WERI-Rb-1 (cell line): ENCODE results near the gene FOXS1.
"Not testable (repeated sequence)": the region's sequence is repeated elsewhere in the genome, so short reads cannot be mapped to it uniquely, and the experiment has no call there.

Experiments
- DNase-seq: peaks from one replicate; pipeline ENCODE4 v3.0.0-alpha.2; 2020
- H3K27ac ChIP-seq: fragments of 250-450 bp; sonication (Bioruptor Pico); 2 replicates; pipeline ENCODE4 v1.5.1; 2020; ENCODE audit warnings: mild to moderate bottlenecking, moderate library complexity
- H3K27me3 ChIP-seq: fragments of 250-450 bp; sonication (Bioruptor Pico); 2 replicates; pipeline ENCODE4 v1.5.1; 2021; ENCODE audit warnings: mild to moderate bottlenecking, low read depth, moderate library complexity; ENCODE audit not compliant: insufficient read depth, severe bottlenecking
- H3K36me3 ChIP-seq: fragments of 250-450 bp; sonication (Bioruptor Pico); 2 replicates; pipeline ENCODE4 v1.5.1; 2020; ENCODE audit warnings: mild to moderate bottlenecking, moderate library complexity
- H3K4me3 ChIP-seq: 2 replicates; pipeline ENCODE4 v1.5.1; 2011; ENCODE audit warnings: low read depth, mild to moderate bottlenecking, control low read depth, low read length
- H3K9me3 ChIP-seq: fragments of 250-450 bp; sonication (Bioruptor Pico); 2 replicates; pipeline ENCODE4 v1.5.1; 2021; ENCODE audit warnings: mild to moderate bottlenecking, moderate library complexity; ENCODE audit not compliant: severe bottlenecking
- TF ChIP-seq, protein P1 (sequence below): IDR thresholded peaks from 2 replicates; pipeline ENCODE4 v1.5.1; 2011; ENCODE audit warnings: low read depth, mild to moderate bottlenecking, control low read depth, inconsistent platforms, low read length

FOXS1 gene

DNA sequence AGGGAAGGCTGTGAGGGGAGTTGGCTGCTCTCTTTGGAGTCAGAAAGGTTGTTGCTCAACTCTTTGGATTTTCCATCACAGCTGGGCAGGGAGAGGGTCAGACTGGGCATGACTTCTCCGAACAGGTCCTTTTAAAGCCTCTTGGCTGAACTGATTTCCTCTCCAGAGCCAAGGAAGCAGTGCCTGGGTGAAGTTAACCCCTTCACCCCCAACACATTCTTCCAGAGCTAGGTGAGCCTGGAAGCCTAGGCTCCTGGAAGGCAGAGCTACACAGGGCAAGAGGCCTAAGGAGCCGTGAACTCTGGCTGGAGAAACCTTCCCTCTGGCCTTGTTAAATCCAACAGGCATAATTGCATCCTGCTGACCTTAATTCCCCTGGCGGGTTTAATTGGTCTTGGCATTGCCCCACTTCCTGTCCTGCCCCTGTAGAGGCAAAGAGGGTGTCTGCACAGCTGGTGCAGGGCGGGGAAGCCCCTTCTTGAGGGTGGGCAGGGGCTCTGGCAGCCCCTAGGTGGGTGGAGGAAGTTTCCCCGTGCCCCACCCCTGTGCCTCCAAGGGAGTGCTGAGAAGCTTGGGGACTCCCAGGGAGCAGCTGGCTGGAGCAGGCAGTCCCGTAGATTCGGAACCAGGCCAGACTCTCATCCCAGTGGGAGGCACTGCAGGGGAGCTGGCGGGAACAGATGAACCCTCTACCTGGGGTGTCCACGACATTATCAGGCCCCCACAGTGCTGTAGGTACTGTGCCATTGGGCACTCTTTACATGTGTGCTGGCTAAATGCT lies 29.8 kb downstream of the FOXS1 start:
- H3K27ac ChIP-seq: no peak overlapping the region
- DNase-seq: no peak

DNA sequence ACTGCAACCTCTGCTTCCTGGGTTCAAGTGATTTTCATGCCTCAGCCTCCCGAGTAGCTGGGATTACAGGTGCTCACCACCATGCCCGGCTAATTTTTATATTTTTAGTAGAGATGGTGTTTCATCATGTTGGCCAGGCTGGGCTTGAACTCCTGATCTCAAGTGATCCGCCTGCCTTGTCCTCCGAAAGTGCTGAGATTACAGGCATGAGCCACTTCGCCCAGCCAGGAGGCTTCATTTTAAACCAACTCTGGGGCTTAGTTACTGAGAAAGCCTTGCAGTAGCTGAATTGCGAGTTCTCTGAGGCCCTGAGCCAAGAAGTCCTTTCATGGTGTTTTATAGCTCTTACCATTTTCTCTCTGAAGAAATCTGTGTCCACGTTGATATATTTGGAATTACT lies 31.3 kb downstream of the FOXS1 start:
- H3K36me3 ChIP-seq, H3K27me3 ChIP-seq, H3K27ac ChIP-seq, H3K9me3 ChIP-seq, H3K4me3 ChIP-seq, DNase-seq: not testable (repeated sequence)

More for the DNA sequence above, 29.8 kb downstream of the FOXS1 start:
- Histone ChIP-seq H3K9me3 (no peaks in the 10 kb centered on the region), H3K27me3 (no peaks in the 10 kb centered on the region), H3K4me3 (no peak overlapping the region), H3K36me3 (no peaks in the 10 kb centered on the region; the same call in 1 of the 2 replicates)
- TF ChIP-seq, protein P1, sequence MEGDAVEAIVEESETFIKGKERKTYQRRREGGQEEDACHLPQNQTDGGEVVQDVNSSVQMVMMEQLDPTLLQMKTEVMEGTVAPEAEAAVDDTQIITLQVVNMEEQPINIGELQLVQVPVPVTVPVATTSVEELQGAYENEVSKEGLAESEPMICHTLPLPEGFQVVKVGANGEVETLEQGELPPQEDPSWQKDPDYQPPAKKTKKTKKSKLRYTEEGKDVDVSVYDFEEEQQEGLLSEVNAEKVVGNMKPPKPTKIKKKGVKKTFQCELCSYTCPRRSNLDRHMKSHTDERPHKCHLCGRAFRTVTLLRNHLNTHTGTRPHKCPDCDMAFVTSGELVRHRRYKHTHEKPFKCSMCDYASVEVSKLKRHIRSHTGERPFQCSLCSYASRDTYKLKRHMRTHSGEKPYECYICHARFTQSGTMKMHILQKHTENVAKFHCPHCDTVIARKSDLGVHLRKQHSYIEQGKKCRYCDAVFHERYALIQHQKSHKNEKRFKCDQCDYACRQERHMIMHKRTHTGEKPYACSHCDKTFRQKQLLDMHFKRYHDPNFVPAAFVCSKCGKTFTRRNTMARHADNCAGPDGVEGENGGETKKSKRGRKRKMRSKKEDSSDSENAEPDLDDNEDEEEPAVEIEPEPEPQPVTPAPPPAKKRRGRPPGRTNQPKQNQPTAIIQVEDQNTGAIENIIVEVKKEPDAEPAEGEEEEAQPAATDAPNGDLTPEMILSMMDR: no peak

DNA sequence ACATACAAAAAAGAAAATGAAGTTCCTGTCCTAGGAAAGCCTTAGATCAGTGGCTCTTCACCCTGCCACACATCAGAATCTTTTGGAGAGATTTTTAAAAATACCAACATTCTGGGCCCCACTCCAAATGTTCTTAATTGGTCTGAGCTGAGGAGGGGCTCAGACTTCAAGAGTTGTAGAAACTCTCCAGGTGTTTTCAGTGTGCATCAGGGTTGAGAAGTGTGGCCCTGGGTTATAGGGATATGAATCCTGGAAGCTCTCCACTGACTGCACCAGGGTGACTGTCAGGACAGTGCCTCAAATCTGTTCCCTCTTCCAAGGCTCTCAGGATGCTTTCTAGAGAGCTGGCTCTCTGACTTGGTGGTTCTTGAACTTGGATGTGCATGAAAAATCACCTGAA lies 31.8 kb downstream of the FOXS1 start:
- TF ChIP-seq, protein P1: no peak
- H3K27me3 ChIP-seq: no peaks in the 10 kb centered on the region
- no peak for DNase-seq
- H3K27ac ChIP-seq: no peak overlapping the region
- H3K9me3 ChIP-seq: no peaks in the 10 kb centered on the region
- H3K4me3 ChIP-seq: no peak overlapping the region
- H3K36me3 ChIP-seq: peaks cover 2% of the 10 kb centered on the region; the same call in 1 of the 2 replicates

DNA sequence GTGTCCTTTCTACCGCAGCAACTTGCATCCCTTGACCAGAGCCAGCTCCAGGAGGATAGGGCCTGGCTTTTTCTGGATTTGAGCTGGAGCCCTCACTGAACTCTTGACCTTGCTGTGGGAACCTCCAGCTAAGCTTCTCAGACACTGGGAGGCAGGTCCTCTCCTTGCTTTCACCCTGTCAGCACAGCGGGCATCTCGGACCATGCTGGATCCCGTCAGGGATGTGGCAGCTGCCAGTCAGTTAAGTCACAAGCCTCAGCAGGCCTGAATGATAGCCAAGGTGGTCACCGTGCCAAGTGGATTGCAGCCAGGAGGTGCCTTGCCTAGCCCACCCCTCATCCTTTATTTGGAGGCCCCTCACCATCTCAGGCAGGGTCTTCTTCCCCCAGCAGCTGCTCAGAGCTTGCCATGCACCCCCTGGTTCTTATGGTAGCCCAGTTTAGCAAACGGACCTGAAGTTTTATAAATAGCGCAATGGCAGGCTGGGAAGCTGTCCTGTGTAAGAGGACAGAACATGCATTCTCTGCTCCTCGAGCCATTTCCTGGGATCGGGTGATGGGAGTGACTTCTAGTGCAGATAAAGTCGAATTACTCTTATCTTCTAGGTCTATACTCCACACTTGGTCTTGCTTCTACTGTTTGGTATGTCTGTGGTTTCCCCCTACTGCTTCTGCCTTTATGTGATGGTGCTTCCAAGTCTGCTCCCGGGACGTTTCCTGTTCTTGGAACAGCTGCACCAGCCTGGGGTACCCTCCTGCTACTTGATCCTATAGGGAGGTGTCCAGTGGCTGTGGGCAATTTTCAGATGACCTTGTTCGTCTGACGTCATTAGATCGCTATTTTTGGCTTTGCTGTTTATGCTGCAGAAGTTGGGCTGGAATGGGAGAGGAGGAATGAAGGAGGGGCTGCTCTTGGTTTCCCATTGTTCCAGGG lies 33.3 kb downstream of the FOXS1 start:
- TF ChIP-seq, protein P1: no peak
- Histone ChIP-seq H3K27ac (no peak overlapping the region), H3K27me3 (no peaks in the 10 kb centered on the region), H3K4me3 (no peak overlapping the region), H3K9me3 (no peaks in the 10 kb centered on the region), H3K36me3 (peaks cover 7% of the 10 kb centered on the region)
- DNase-seq: no peak

DNA sequence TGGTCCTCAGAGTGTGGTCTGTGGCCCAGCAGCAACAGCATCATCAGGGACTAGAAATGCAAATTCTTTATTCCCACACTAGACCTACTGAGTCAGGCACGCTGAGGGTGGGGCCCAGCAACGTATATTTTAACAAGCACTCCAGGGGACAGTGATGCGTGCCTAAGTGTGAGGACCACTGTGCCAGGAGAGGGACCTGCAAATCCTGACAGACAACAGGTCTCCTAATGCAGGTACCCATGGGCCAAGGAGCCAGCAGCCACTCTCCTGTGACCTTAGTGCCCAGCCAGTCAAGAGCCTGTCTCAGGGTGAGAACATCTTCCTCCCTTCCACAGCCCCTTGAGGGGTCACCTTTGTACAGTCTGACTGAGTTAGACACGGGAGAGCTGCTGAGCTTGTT lies 34.2 kb downstream of the FOXS1 start:
- Histone ChIP-seq H3K9me3 (no peaks in the 10 kb centered on the region), H3K27me3 (no peaks in the 10 kb centered on the region), H3K36me3 (peaks cover 9% of the 10 kb centered on the region), H3K4me3 (no peak overlapping the region), H3K27ac (no peak overlapping the region)
- TF ChIP-seq, protein P1: no peak
- DNase-seq: no peak

DNA sequence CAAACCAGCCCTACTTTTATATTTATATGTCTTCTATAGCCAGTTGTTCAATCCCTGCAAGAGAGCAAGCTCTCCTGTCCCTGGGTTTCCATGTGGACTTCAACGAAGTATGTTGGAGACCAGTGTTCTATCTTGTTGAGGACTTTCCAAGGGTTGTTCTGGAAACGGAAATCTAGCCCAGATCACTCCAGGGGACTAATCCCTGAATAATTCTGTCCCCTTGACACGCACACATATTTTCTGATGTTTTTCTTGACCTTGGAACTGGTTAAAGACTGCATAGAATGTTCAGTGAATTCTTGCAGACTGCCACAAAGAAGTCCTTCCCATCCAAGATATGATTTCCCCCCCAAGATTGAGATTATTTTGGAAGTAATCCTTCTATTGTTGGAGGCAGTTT lies 35.7 kb downstream of the FOXS1 start:
- Histone ChIP-seq H3K4me3 (no peak overlapping the region), H3K27ac (no peak overlapping the region), H3K27me3 (no peaks in the 10 kb centered on the region), H3K36me3 (peaks cover 18% of the 10 kb centered on the region), H3K9me3 (no peaks in the 10 kb centered on the region)
- DNase-seq: no peak
- TF ChIP-seq, protein P1: no peak
